ENCODE measurements around the gene ZNF507.

DNA sequence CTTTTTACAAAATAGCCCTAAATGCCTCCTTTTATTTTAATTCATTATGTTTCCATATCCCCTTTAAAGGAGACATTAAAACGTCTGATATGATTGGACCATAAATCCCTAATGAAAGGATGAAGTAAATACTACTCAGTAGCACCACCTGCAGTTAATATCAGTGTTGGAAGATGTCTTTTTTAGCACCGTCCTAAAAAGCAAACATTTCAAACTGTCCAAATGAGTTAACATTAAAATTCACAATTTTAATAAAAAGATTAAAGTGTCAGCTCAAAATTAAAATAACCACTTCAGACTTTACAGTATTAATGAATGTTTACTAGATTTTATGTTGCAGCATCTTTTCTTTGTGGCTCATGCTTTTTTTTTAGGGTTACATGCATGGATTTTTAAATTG, 12.3 kb downstream of the ZNF507 start:
- TF ChIP-seq POLR2A (IDR thresholded peaks at IDR 0.05; ENCODE audit: low read depth, low read length) (no peak), POU2F2 (IDR thresholded peaks at IDR 0.05; ENCODE audit: low read depth, low read length) (no peak), TAF1 (IDR thresholded peaks at IDR 0.05; ENCODE audit: low read depth, low read length) (no peak), POLR2AphosphoS5 (IDR thresholded peaks at IDR 0.05; ENCODE audit: low read depth, low read length) (no peak)

Measured in GM12891 (cell line).